OCI-LY7 (cell line): ENCODE results near the gene CFL1.

Experiments used
- EZH2phosphoT487 ChIP-seq: fragments of 200-600 bp; sonication (generic); IDR thresholded peaks from 2 replicates; pipeline ENCODE4 v1.6.1; 2018; ENCODE audit warnings: low read depth, borderline replicate concordance, mild to moderate bottlenecking, mixed run types, antibody characterized with exemption, low read length, moderate library complexity, mixed read lengths
- TF ChIP-seq, protein P1 (sequence below): fragments of 200-600 bp; sonication (generic); conservative IDR thresholded peaks from 2 replicates; pipeline ENCODE4 v1.5.1; 2014; ENCODE audit warnings: mild to moderate bottlenecking, antibody characterized with exemption, low read length, moderate library complexity, mixed read lengths

- TF ChIP-seq, protein P1, sequence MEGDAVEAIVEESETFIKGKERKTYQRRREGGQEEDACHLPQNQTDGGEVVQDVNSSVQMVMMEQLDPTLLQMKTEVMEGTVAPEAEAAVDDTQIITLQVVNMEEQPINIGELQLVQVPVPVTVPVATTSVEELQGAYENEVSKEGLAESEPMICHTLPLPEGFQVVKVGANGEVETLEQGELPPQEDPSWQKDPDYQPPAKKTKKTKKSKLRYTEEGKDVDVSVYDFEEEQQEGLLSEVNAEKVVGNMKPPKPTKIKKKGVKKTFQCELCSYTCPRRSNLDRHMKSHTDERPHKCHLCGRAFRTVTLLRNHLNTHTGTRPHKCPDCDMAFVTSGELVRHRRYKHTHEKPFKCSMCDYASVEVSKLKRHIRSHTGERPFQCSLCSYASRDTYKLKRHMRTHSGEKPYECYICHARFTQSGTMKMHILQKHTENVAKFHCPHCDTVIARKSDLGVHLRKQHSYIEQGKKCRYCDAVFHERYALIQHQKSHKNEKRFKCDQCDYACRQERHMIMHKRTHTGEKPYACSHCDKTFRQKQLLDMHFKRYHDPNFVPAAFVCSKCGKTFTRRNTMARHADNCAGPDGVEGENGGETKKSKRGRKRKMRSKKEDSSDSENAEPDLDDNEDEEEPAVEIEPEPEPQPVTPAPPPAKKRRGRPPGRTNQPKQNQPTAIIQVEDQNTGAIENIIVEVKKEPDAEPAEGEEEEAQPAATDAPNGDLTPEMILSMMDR = peak; percentile 99
- no peak for TF ChIP-seq EZH2phosphoT487
Measured at GRCh38 chr11:65884716-65885092, 26.7 kb upstream of the CFL1 start.
